Measurements from ENCODE around the gene IPO7.
"Not testable (repeated sequence)": the region's sequence is repeated elsewhere in the genome, so short reads cannot be mapped to it uniquely, and the experiment has no call there.

The IPO7 gene

GRCh38 chr11:9384535-9385326 lies at the start of gene IPO7:
TSS of gene IPO7 (plus strand) at chr11:9384652. CDS start at chr11:9384764, 112 bp downstream.
- DNase-seq = peak; percentile 91

GRCh38 chr11:9341638-9342178 lies 42.7 kb upstream of the IPO7 start:
- DNase-seq = no peak

GRCh38 chr11:9344061-9344680 lies 40.3 kb upstream of the IPO7 start:
- DNase-seq = no peak

GRCh38 chr11:9347100-9347499 lies 37.4 kb upstream of the IPO7 start:
- DNase-seq = no peak

GRCh38 chr11:9347779-9348178 lies 36.7 kb upstream of the IPO7 start:
- DNase-seq = not testable (repeated sequence)

GRCh38 chr11:9351321-9351881 lies 33.1 kb upstream of the IPO7 start:
- DNase-seq = no peak

- DNase-seq = no peak
Observed at GRCh38 chr11:9357041-9357440, 27.4 kb upstream of the IPO7 start.

GRCh38 chr11:9360862-9361622 lies 23.4 kb upstream of the IPO7 start:
- DNase-seq = not testable (repeated sequence)

- no peak for DNase-seq
Observed at GRCh38 chr11:9362393-9362863, 22.0 kb upstream of the IPO7 start.

GRCh38 chr11:9363954-9364912 lies 20.2 kb upstream of the IPO7 start:
- peak; percentile 91 for DNase-seq

GRCh38 chr11:9367551-9367950 lies 16.9 kb upstream of the IPO7 start:
- DNase-seq = no peak

GRCh38 chr11:9377036-9377435 lies 7.4 kb upstream of the IPO7 start:
- no peak for DNase-seq

GRCh38 chr11:9379041-9379440 lies 5.4 kb upstream of the IPO7 start:
- DNase-seq = no peak

GRCh38 chr11:9380773-9381172 lies 3.7 kb upstream of the IPO7 start:
- no peak for DNase-seq

GRCh38 chr11:9385327-9385899 lies 961 bp downstream of the IPO7 start:
- DNase-seq = peak; percentile 33

- no peak for DNase-seq
Observed at GRCh38 chr11:9386086-9386485, 1.6 kb downstream of the IPO7 start.

GRCh38 chr11:9386901-9387300 lies 2.4 kb downstream of the IPO7 start:
- DNase-seq = no peak

- no peak for DNase-seq
Observed at GRCh38 chr11:9396310-9396709, 11.9 kb downstream of the IPO7 start.

- no peak for DNase-seq
Observed at GRCh38 chr11:9396752-9397151, 12.3 kb downstream of the IPO7 start.

GRCh38 chr11:9397746-9398680 lies 13.6 kb downstream of the IPO7 start:
- DNase-seq = no peak
